Fibroblast of upper back skin (primary cell): ENCODE data around the gene APOL4.
"Not testable (repeated sequence)": the region's sequence is repeated elsewhere in the genome, so short reads cannot be mapped to it uniquely, and the experiment has no call there.

Experiments used
- DNase-seq: peaks from one replicate; pipeline ENCODE4 v3.0.0-alpha.2; 2013

APOL4 gene

DNA sequence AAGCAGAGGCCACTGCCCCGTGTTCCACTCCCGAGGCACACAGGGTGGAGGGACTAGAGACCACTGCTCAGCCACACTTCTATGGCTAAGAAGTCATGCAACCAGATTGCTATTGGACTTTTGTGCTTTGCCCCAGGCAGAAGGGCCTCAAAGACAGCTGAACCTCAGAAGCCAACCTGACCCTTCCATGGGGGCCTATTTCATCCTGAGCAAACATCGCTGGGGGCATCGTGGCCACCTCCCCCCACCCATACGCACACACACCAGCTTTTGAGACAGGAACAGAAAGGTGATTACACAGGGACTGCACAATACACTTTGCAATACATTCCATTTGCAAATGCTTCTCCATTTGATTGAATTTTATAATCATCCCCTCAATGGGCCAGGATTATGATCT, 4.0 kb upstream of the APOL4 start:
- not testable (repeated sequence) for DNase-seq

DNA sequence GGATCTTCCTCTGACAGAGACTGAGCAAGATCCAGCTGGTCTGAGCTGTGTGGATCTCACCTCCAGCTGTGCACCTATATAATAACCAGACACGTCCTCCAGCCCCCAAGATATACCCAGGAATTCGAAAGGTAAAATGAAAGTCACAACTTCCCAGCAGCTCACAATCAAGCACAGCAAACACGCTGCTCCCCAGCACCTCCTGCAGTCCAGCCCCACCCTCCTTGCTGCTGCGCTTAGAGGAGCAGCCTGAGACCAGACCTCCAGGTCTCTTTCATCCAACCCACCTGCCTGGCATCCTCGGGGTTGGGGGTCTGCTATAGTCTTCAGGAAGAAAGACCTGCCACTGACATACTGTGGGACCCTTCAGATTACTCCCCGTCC, 3.0 kb upstream of the APOL4 start:
- DNase-seq, result no peak

DNA sequence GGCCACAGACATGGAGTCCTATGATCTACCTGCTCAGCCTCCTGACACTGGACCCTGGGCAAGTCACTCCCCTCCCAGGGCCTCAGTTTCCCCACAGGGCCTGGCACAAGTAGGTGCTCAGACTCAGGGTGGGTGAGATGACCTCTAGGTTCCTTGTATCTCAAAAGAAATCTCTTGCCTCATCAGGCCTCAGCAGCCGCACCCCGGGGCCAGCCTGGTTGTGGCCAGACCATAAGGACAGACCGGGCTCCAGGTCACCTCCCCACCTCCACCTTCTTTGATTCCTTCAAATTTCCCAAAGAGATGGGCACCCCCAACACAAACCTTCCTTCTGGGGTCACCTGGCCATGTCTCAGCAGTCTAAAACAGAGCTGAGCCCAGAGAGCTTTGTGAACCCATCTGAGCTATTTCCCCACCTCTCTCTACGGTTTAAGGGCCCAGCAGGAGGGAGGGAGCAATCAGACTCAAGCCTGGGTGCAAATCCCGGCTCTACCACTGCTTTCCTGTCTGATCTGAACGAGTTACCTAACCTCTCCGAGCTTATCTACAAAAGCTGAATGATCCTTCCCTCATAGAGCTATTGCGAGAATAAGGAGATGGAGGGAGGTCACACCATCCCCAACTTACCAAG, 2.5 kb upstream of the APOL4 start:
- DNase-seq, result no peak

DNA sequence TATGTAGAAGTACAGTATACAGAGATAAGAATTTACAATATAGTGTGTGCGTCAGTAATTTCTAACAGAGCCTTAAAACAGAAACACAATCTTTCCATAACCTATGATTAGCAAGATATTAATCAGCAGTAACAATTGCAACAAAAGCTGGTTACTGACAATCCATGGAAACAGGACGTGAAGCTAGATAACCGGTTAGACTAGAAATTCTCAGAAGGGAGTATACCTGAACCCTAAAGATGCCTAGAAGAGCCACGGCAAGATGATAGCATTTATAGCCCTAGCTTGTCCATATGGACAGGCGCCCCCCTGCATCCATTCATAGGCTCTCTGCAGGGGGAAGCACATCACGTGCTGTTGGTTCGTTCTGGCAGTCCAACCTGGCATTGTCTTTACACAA, 1.8 kb upstream of the APOL4 start:
- DNase-seq, result not testable (repeated sequence)

DNA sequence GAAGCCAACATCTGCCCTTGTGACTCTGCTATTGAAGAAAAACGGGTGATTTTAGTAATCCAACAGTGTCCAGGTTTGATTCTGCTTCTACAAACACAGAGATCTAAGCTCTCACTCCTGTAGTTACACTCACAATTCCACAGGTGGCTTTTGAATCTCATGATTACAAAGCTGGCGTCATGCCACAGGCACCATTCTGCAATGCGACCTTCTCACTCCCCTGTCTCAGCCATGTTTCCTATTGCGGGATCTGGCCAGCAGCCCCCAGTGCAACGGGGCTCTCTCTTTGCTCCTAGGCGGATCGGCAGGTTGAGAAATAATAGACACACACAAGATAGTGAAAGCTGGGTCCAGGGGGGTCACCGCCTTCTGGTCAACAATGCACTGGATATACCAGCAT, 1.3 kb upstream of the APOL4 start:
- DNase-seq, result not testable (repeated sequence)

DNA sequence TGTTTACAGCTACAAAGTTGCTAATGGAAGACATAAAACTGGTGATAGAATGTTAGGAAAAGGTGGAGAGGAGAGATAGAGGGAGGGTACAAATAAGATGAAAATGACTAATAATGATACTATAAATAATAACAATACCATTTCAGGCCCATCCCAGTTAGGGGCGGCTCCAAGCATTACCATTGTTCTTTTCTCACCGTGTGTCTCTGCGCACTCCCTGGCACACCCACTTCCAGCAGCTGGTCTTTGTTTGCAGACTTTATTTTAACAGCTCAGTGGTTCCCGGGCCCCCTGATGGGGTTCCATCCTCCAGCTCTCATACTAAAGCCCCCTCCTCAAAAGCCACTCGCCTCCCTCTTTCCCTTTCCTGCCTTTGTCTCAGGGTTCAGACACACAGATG, 584 bp downstream of the APOL4 start:
- DNase-seq, result not testable (repeated sequence)

DNA sequence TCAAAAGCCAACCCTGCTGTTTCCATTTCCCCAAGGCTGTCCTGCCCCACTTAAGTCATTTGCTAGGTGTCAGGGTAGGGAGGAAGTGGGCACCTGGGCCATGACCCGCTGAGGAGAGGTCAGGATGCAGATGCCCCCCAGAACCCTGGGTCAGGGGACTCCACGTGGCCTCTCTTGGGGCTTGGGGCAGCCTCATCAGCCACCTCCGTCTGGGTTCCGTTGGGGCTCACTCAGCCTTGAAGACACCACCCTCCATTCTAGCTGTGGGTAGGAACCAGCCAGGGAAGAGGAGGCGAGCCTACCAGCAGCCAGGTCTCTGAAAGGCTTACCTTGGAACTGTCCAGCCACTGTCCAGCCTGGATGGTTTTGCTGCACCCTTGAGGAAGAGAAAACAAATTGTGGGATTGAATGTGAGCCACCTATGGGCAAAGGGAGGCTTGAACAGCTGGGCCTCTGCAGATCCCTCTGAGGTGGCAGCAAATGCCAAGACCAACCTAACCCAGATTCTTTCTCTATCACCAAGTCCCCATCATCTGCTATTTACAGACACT, 2.5 kb downstream of the APOL4 start:
- DNase-seq, result no peak

DNA sequence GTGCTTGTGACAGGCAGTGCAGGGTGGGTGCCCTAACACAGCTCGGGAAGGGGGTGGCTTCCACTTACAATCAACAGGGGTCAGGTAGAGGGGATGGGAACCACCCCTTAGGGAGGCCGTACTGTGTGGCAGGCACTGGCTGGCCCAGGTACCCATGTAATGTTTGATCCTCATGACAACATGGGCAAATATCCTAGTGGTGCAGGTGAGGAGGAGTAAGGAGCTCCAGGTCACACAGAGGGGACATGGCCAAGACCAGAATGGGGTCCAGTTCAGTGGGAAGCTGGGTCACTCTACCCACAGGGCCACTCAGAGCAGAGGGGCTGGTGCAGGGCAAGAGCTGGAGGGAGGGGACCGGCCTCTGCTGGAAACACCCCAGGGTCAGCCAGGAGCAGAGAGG, 3.1 kb downstream of the APOL4 start:
- DNase-seq, result no peak

DNA sequence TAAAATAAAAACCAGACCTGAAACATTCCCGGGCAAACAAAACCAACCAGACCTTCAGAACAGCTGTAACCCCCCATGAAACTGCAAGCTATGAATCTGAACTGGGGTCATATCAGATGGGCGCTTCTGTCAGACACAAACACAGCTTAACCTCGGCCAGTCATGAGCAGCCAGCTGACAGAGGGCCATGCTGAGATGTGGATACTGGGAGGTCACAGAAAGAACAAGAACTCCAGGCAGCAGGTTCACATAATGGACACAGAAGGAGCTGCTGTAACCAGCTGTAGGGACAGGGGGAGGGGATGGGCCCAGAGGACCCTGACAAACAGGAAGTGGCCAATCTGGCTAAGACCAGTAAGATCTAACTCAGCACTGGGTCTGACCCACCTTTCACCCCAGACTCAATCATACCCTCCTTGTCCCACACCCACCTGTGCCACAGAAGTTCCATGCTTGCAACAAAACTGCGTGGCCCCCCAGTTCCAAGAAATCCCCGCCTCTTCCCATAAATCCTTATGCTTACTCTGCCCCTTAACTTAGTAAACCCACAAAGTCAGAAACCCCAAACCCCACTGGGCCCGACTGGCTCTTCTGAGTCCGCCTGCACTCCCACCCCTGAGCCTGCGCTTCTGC, 4.0 kb downstream of the APOL4 start:
- DNase-seq, result no peak

DNA sequence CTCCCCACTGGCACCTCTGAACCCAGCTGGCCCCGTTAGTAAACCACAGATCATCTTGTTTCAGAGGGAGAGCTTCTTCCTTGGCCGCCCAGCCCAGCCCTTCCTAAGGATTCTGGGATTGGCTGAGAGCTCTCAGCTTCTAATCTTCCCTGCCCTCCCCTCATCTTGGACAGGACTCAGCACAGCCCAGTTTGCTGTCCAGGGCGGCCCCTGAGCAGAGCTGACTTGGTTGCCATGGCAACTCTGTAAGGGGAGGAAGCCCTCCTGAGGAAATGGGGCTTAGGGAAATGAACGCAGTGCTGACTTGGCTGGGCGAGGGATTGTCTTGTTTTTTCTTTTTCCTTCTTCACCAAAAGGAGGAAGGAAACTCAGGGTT, 4.6 kb downstream of the APOL4 start:
- peak; percentile 89 for DNase-seq

DNA sequence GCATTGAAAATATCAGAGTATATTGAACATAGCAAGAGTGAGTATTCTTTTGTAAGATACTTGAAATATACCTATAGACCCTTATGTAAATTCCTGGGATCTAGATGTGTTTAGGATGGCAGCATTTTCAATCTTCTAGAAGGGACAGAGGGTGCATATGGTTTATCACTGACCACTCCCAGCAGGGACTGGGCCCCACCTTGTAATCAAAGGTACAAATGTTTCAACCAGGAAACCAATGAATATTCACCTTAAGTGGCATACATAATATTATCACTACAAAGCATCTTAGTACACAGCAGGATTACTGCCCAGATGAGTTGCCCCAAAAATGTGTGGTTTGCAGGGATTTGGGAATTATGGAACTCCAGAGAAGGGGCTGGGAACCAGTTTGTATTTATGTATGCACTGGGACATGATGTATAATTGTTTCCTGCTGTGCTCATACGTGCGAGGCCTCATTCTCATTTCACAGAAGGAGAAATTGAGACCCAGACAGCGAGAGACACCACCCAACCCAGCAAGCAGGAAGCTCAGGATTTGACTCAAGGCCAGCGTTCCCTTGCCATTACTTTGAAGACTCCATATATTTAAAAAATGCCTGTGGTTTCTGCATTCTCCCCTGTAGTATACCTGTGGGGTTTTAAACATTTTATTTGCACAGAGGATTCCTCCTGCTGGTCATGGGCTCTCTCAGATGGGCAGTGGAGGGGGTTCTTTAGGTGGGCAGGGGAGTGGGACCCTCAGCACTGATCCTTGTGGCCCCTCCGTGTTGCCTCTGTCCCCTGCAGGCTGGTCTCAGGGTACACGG, 5.2 kb downstream of the APOL4 start:
- peak; percentile 58 for DNase-seq

DNA sequence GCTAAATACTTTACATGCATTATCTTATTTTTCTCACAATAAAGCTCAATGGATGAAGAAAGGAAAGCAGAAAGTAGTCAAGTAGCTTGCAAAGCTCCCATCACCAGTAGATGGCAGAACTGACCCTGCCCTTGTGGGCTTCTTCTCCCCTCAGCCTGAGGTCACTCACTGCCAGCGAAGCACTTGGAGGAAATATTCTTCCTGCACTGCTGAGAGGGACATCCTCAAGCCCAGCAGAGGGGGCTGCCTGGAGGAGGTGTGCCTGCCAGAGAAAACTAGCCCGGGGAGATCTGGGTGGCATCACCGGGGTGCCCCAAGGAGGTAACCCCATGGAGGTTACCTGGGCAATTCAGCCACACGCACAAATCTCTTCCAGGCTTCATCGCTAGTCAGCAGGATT, 6.6 kb downstream of the APOL4 start:
- peak; percentile 81 for DNase-seq

DNA sequence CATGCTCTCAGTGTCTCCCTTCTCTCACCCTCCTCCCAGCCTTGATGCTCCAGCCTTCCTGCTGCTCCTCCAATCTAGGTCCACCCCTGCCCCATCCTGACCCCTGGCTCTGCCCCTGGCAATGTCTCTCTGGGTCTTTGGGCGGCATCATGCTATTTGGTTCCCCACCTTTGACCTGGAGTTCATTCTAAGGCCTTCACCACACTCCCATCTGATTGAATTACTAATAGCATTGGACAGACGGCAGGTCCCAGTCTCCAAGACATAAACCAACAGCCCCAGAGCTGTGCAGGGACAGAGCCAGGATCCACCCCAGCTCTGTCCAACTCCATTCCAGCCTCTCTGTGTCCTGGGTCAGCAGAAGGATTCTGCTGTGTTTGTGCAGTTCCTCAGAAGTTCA, 7.2 kb downstream of the APOL4 start:
- no peak for DNase-seq

DNA sequence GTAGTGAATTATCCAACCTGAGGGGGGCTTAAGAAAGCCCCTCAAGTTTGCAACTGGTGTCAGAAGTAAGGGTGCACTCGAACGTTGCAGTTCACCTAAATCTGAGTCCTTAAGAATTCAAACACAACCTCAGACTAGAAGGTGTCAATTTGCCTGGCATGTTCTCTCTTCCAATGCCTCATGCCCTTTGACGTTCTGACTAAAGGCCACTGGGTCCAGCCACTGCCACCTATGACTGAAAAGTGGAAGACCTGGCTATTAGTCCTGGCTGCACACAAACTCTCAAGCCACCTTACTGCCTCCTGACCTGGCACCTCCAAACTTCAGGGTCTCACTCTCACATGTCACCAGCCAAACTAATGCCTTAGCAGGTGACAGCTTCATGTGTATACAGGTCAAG, 8.0 kb downstream of the APOL4 start:
- DNase-seq, result no peak

DNA sequence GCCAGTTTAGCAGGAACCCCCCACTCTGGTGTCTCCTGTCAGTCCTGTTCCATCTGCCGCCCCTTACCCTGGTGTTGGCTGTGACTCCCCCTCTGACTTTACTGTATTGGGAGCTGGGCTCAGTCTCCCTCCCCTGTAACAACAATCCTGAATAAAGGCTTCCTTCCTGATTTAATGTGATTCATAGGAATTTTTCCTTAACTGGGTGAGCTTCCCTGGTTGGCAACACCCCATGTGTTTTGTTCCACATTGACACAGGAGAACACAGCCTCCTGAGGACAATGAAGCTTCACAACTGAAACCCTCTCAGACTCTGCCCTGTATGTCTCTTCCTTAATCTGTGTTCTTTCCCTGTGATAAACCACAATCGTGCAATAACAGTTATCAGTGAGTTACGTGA, 8.4 kb downstream of the APOL4 start:
- no peak for DNase-seq

DNA sequence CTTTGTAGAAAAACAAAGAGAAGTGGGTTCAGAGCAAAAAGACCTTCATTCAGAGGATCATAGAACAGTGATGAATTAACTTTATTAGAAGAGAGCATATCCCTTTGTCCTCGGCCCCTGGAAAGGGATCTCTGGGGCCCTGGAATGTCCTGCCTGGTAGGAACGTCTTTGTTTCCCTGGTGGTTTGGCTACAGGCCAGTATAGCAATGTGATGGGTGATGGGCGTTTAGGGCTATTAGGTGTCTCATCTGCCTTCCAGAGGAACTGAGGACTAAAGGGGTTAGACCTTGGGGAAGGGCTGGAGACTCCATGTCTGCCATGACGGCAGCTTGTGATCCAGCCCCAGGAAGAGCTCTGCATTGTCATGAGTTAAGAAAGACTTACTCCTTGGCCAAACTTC, 9.1 kb downstream of the APOL4 start:
- DNase-seq, result peak; percentile 44

DNA sequence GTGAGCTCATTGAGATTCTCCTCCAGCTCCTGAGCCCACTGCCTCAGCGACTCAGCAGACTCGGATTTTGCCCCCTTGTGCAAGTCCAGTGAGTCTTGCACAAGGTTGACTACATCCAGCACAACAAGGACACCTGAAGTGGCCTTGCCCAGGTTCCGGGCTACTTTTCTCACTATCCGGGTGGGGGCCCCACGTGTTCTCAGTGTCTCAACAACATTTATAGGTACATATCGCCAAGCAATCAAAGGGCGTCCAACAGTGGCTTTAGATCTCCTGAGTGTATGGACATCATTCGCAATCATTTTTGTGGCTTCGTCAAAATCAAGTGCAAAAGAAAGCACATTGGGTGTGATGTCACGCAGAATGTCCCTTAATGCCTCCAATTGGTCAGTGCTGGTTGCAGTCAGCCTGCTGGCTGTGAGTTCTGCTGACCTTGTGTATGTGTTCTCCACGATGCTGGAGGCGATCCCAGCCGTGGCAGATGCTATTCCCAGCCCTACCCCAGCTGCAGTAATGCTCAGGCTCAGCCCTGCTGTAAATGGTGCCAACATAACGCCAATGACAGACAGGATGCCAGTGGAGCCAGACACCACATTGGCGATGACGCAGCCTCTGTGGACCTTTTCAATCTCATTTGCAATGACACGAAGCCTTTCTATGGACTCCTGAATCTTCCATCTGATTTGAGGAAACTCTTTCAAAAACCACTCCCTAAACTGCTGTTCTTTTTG, 10.3 kb downstream of the APOL4 start:
- no peak for DNase-seq

DNA sequence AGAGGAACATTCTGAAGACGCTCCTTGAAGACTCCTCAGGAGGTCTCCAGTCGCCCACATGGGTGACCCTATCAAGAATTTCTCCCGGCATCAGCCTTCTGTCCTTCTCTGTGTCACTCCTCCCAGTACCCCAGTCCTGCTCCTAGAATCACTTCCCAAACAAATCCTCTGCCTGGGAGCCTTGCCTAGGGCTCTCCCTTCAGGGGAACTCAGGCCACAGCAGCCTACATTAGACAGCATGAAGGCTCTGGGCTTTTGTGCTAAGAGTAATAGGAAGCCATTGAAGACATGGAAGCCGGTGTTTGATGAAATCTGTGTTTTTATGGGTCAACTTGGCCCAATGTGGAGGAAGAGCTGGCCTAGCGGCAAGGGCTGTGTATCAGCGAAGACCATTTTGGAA, 13.7 kb downstream of the APOL4 start:
- not testable (repeated sequence) for DNase-seq

DNA sequence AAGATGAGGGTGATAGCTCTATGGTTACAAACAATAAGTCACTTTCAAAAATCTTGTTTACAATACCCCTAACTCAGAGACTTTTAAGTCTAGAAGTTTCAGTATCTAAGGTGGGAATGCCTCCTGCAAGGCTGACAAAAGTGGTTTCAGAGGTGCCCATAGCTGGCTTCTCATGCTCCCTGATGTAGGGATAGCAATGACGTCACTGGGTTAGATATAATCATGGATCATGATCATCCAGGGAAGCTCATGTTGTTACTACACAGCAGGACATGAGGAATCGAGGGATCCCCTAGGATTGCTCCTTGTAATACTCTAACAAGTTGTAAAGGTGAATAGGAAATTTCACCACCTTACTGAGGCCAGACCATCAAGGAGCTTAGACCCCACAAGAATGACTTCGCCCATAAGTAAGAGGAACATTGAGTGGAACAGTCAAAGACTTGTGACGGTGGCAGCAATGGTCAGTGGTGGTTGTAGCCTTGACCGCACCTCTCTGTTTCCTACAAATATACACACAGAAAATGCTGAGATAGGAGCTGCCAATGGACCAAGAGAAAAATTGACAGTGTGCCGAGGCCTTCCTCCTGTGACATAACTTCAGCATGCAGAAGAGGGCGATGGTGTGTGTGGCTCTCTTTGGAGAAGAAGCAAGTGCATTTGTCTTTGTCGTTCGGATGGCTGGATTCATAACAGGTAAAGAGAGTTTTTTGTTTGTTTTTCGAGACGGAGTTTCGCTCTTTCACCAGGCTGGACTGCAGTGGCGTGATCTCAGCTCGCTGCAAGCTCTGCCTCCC, 15.6 kb downstream of the APOL4 start:
- DNase-seq, result no peak

DNA sequence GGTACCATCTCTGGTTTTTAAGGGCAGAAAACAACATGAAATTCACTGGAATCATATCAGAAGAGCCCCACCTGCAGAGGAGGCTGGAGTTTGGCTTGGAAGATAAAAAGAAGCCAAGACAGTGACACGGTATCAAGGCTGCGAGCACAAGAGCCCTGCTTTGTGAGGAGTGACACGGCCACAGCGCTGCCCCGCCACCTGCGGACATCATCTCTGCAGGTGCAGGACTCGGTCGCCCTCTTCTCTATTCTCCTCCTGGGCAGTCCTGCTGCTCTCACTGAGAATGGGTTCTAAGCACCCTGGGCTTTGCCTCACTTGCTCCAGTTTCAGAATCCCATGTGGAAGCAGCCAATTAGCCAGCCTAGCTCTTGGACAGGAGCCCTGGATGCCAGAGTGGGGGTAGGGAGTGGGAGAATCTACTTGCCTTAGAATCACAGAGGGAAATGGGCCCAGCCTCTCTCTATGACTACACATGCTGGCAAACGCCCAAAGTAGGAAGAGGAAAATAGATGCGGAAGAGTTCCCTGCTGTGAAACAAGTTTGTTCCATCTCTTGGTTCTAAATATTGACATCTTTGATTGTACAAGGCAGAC, 17.1 kb downstream of the APOL4 start:
- DNase-seq, result peak; percentile 59

DNA sequence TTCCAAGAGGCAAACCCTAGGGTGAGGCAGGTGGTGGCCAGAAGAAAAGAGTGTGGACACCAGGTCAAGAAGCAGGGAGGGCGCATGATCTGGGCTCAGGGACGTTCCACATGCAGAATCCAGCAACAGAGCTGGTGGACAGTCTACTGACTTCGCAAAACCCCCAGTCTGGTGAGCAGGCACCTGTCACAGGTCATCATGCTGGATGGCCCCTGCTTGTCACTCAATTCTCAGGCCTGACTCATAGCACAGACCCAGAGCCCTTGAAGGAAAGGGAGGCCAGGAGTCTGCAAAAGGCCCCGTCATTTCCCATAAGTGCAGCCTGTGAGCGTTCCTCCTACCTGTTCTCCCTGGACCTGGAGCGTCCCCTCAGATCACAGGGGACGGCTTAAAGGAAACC, 18.2 kb downstream of the APOL4 start:
- no peak for DNase-seq

DNA sequence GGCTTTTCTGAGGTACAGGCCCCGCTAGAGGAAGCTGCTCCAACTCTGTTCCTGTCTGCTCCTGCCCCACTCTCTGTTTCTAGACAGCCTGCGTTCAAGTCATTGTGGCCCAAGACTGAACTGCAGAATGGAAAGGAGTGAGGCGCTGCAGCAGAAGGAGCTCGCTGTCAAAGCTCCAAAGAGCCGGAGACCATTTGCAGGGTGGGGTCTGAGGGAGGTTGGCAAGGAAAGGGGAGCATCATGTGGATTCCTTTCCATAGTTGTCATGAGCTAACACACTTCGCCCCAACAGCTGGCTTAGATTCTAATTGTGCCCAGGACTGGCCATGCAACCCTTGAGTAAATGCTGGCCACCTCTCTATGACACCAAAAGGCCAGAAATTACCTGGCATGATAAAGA, 18.8 kb downstream of the APOL4 start:
- no peak for DNase-seq
